Esophagus muscularis mucosa (tissue), 4 donors: ENCODE measurements around the gene ST7L.

Source experiments
- EP300 ChIP-seq: sonication (generic); formaldehyde crosslinking; IDR thresholded peaks from one replicate; pipeline ENCODE4 v1.6.1; 2017; ENCODE audit warnings: antibody characterized with exemption
- POLR2A ChIP-seq: fragments of 450-650 bp; IDR thresholded peaks from one replicate; pipeline ENCODE4 v1.6.1; 2017; ENCODE audit warnings: antibody characterized with exemption, moderate library complexity, mild to moderate bottlenecking, low read depth
- TF ChIP-seq, protein P1 (sequence below), 3 experiments: fragments of 200-600 bp in 2 of 3; fragments of 450-650 bp in 1 of 3; sonication (generic) in 2 of 3; IDR thresholded peaks; one replicate each; pipeline ENCODE4 v1.5.1; 2017 to 2019; ENCODE audit warnings: antibody characterized with exemption in 3 of 3, mild to moderate bottlenecking in 2 of 3, moderate library complexity in 1 of 3

GRCh38 chr1:112620377-112620695 lies 1.4 kb upstream of the ST7L start:
- TF ChIP-seq, protein P1, sequence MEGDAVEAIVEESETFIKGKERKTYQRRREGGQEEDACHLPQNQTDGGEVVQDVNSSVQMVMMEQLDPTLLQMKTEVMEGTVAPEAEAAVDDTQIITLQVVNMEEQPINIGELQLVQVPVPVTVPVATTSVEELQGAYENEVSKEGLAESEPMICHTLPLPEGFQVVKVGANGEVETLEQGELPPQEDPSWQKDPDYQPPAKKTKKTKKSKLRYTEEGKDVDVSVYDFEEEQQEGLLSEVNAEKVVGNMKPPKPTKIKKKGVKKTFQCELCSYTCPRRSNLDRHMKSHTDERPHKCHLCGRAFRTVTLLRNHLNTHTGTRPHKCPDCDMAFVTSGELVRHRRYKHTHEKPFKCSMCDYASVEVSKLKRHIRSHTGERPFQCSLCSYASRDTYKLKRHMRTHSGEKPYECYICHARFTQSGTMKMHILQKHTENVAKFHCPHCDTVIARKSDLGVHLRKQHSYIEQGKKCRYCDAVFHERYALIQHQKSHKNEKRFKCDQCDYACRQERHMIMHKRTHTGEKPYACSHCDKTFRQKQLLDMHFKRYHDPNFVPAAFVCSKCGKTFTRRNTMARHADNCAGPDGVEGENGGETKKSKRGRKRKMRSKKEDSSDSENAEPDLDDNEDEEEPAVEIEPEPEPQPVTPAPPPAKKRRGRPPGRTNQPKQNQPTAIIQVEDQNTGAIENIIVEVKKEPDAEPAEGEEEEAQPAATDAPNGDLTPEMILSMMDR (IDR thresholded peaks at IDR 0.05) = no peak
- TF ChIP-seq POLR2A = no peak
- no peak for TF ChIP-seq EP300
